Neuronal stem cell (in vitro differentiated cells): ENCODE data around the gene CYP1A1.
"Not testable (repeated sequence)": the region's sequence is repeated elsewhere in the genome, so short reads cannot be mapped to it uniquely, and the experiment has no call there.

ENCODE experiments used
- DNase-seq: peaks from one replicate; pipeline ENCODE4 v3.0.0-alpha.2; 2013; ENCODE audit warnings: low spot score
- H2AFZ ChIP-seq: one replicate; pipeline ENCODE4 v1.6.1; 2013; ENCODE audit warnings: mild to moderate bottlenecking, low read length, inconsistent platforms
- H2AK5ac ChIP-seq: 2 replicates; pipeline ENCODE4 v1.6.1; 2013; ENCODE audit warnings: low read depth, mild to moderate bottlenecking, inconsistent platforms, low read length, moderate library complexity, mixed read lengths
- H2BK120ac ChIP-seq: 2 replicates; pipeline ENCODE4 v1.6.1; 2013; ENCODE audit warnings: low read depth, mild to moderate bottlenecking, inconsistent platforms, low read length, moderate library complexity, mixed read lengths
- H2BK12ac ChIP-seq: one replicate; pipeline ENCODE4 v1.6.1; 2013; ENCODE audit warnings: low read length, inconsistent platforms
- H2BK15ac ChIP-seq: 2 replicates; pipeline ENCODE4 v1.6.1; 2013; ENCODE audit warnings: mild to moderate bottlenecking, low read length, inconsistent platforms, mixed read lengths
- H2BK5ac ChIP-seq: one replicate; pipeline ENCODE4 v1.6.1; 2013; ENCODE audit warnings: inconsistent platforms, mild to moderate bottlenecking, low read length, moderate library complexity
- H3K14ac ChIP-seq: one replicate; pipeline ENCODE4 v1.6.1; 2013; ENCODE audit warnings: low read length, inconsistent platforms
- H3K18ac ChIP-seq: 2 replicates; pipeline ENCODE4 v1.6.1; 2013; ENCODE audit warnings: low read length, inconsistent platforms
- H3K23ac ChIP-seq: 2 replicates; pipeline ENCODE4 v1.6.1; 2013; ENCODE audit warnings: low read depth, mild to moderate bottlenecking, mixed read lengths, low read length, inconsistent platforms; ENCODE audit not compliant: poor library complexity
- H3K27ac ChIP-seq: replicated peaks from 3 replicates; pipeline ENCODE4 v1.5.1; 2013; ENCODE audit warnings: low read length, inconsistent platforms
- H3K27me3 ChIP-seq, 3 experiments: 2 replicates each; pipeline ENCODE4 v1.6.1; 2013; ENCODE audit warnings: low read length in 3 of 3, mild to moderate bottlenecking in 2 of 3, inconsistent platforms in 1 of 3, low read depth in 1 of 3, mixed read lengths in 1 of 3, moderate library complexity in 1 of 3; ENCODE audit not compliant: control insufficient read depth in 3 of 3, insufficient read depth in 3 of 3
- H3K36me3 ChIP-seq, 2 donors: replicated peaks in 1 of 2; 2 replicates each; pipeline ENCODE4 v1.6.1; 2013; ENCODE audit warnings: low read length in 2 of 2; ENCODE audit not compliant: control insufficient read depth in 2 of 2, insufficient read depth in 2 of 2
- H3K4ac ChIP-seq: 2 replicates; pipeline ENCODE4 v1.6.1; 2013; ENCODE audit warnings: inconsistent platforms, mild to moderate bottlenecking, low read length, moderate library complexity
- H3K4me1 ChIP-seq, 2 donors: 1 replicate in 1 of 2; 2 replicates in 1 of 2; pipeline ENCODE4 v1.6.1; 2013; ENCODE audit warnings: low read length in 2 of 2, low read depth in 1 of 2; ENCODE audit not compliant: control insufficient read depth in 2 of 2, insufficient read depth in 1 of 2
- H3K4me2 ChIP-seq: one replicate; pipeline ENCODE4 v1.6.1; 2013; ENCODE audit warnings: mild to moderate bottlenecking, low read length, inconsistent platforms; ENCODE audit not compliant: insufficient read depth, poor library complexity, severe bottlenecking
- H3K4me3 ChIP-seq, 2 donors: 2 replicates each; pipeline ENCODE4 v1.5.1; 2013; ENCODE audit warnings: low read length in 2 of 2, mild to moderate bottlenecking in 2 of 2, inconsistent platforms in 1 of 2, moderate library complexity in 1 of 2
- H3K79me1 ChIP-seq: one replicate; pipeline ENCODE4 v1.6.1; 2013; ENCODE audit warnings: low read depth, mild to moderate bottlenecking, inconsistent platforms, low read length, moderate library complexity
- H3K9ac ChIP-seq: one replicate; pipeline ENCODE4 v1.6.1; 2013; ENCODE audit warnings: mild to moderate bottlenecking, low read depth, low read length, inconsistent platforms; ENCODE audit not compliant: poor library complexity
- H3K9me3 ChIP-seq, 2 donors: replicated peaks in 1 of 2; 2 replicates each; pipeline versions ENCODE3 to v1.6.1; 2013; ENCODE audit warnings: low read length in 2 of 2, mild to moderate bottlenecking in 2 of 2, inconsistent platforms in 1 of 2, low read depth in 1 of 2, mixed read lengths in 1 of 2, moderate library complexity in 1 of 2; ENCODE audit not compliant: control insufficient read depth in 2 of 2, insufficient read depth in 1 of 2
- H4K8ac ChIP-seq: one replicate; pipeline ENCODE4 v1.6.1; 2013; ENCODE audit warnings: low read depth, mild to moderate bottlenecking, inconsistent platforms, low read length, moderate library complexity
- H4K91ac ChIP-seq: one replicate; pipeline ENCODE4 v1.6.1; 2013; ENCODE audit warnings: low read length, low read depth, mild to moderate bottlenecking, inconsistent platforms; ENCODE audit not compliant: poor library complexity
- WGBS, 2 donors: extraction: QIAGEN DNeasy Blood & Tissue Kit; methylation state at CpG; one replicate each; pipeline ENCODE4 v1.1.7; 2013; ENCODE audit warnings: missing lambda C conversion rate in 2 of 2, mixed read lengths in 1 of 2; ENCODE audit not compliant: insufficient read length in 2 of 2, insufficient replicate concordance in 1 of 2; ENCODE audit errors: extremely low coverage in 2 of 2; 5-methylcytosine and 5-hydroxymethylcytosine counted together

CYP1A1 gene

GRCh38 chr15:74738239-74738638 lies 12.9 kb upstream of the CYP1A1 start:
- H2AK5ac ChIP-seq, H3K9me3 ChIP-seq, DNase-seq, H3K9ac ChIP-seq, H3K4me2 ChIP-seq, H3K4me3 ChIP-seq, H3K79me1 ChIP-seq, H2AFZ ChIP-seq, H3K27ac ChIP-seq, H2BK15ac ChIP-seq, H2BK5ac ChIP-seq, H3K23ac ChIP-seq, H3K18ac ChIP-seq, H3K14ac ChIP-seq, H2BK12ac ChIP-seq, H3K4me1 ChIP-seq, H3K36me3 ChIP-seq, H2BK120ac ChIP-seq, H4K91ac ChIP-seq, H4K8ac ChIP-seq, H3K4ac ChIP-seq: not testable (repeated sequence)
- H3K27me3 ChIP-seq = peaks cover 0 to 22% (median under 1%) of the 10 kb centered on the region in 3 experiments
- no CpG with 5 or more reads among the region's 5 CpGs for WGBS, 2 donors

- Histone ChIP-seq H3K4me3 (no peak overlapping the region), H3K36me3 (no peaks in the 10 kb centered on the region), H4K8ac (no peak overlapping the region), H2AK5ac (no peak overlapping the region), H2BK15ac (no peak overlapping the region), H3K27ac (no peak overlapping the region), H2BK12ac (no peak overlapping the region), H3K14ac (no peak overlapping the region), H3K79me1 (no peaks in the 10 kb centered on the region), H3K4me2 (no peak overlapping the region), H3K9me3 (no peaks in the 10 kb centered on the region), H3K18ac (no peak overlapping the region), H3K9ac (no peak overlapping the region), H3K4me1 (no peaks in the 10 kb centered on the region), H2AFZ (no peak overlapping the region), H2BK120ac (no peak overlapping the region), H3K27me3 (peaks cover 0 to 48% (median 3%) of the 10 kb centered on the region in 3 experiments), H3K4ac (no peak overlapping the region), H4K91ac (no peak overlapping the region), H3K23ac (no peak overlapping the region), H2BK5ac (no peak overlapping the region)
- whole genome bisulfite sequencing, 2 donors = no CpG with 5 or more reads among the region's 3 CpGs
- DNase-seq = no peak
Observed at GRCh38 chr15:74735305-74735704, 10.0 kb upstream of the CYP1A1 start.

- no peak overlapping the region for H4K91ac ChIP-seq
- no peaks in the 10 kb centered on the region for H3K4me1 ChIP-seq
- H3K27me3 ChIP-seq = peaks cover 0 to 52% (median 3%) of the 10 kb centered on the region in 3 experiments
Observed at GRCh38 chr15:74733269-74733668, 7.9 kb upstream of the CYP1A1 start.

GRCh38 chr15:74732846-74733245 lies 7.5 kb upstream of the CYP1A1 start:
- no peak overlapping the region for H3K9ac ChIP-seq
- WGBS, 2 donors = no CpG with 5 or more reads among the region's 5 CpGs
- no peak overlapping the region for H3K27ac ChIP-seq

More at GRCh38 chr15:74733269-74733668, 7.9 kb upstream of the CYP1A1 start:
- Histone ChIP-seq H3K36me3 (no peaks in the 10 kb centered on the region), H4K8ac (no peak overlapping the region), H3K9me3 (no peaks in the 10 kb centered on the region), H2AFZ (no peak overlapping the region), H2BK5ac (no peak overlapping the region), H3K9ac (no peak overlapping the region), H2BK15ac (no peak overlapping the region), H3K27ac (no peak overlapping the region), H3K4ac (no peak overlapping the region), H3K79me1 (no peaks in the 10 kb centered on the region), H3K4me3 (no peak overlapping the region), H3K14ac (no peak overlapping the region), H2BK120ac (no peak overlapping the region), H2BK12ac (no peak overlapping the region), H3K23ac (no peak overlapping the region), H3K4me2 (no peak overlapping the region), H2AK5ac (no peak overlapping the region), H3K18ac (no peak overlapping the region)
- DNase-seq = no peak
- WGBS, 2 donors = no CpG with 5 or more reads among the region's 3 CpGs

More at GRCh38 chr15:74732846-74733245, 7.5 kb upstream of the CYP1A1 start:
- no peak overlapping the region for H4K8ac ChIP-seq
- no peak overlapping the region for H2BK12ac ChIP-seq
- peaks cover 0 to 52% (median 3%) of the 10 kb centered on the region in 3 experiments for H3K27me3 ChIP-seq
- no peak overlapping the region for H3K23ac ChIP-seq
- no peak overlapping the region for H2AFZ ChIP-seq
- H3K4me2 ChIP-seq = no peak overlapping the region
- H3K14ac ChIP-seq = no peak overlapping the region
- peaks cover 1 to 2% of the 10 kb centered on the region in 2 donors for H3K9me3 ChIP-seq
- no peak for DNase-seq
- no peaks in the 10 kb centered on the region for H3K79me1 ChIP-seq
- no peak overlapping the region for H4K91ac ChIP-seq
- no peak overlapping the region for H3K18ac ChIP-seq
- no peak overlapping the region for H2BK15ac ChIP-seq
- H2BK5ac ChIP-seq = no peak overlapping the region
- H2BK120ac ChIP-seq = no peak overlapping the region
- no peaks in the 10 kb centered on the region for H3K4me1 ChIP-seq
- H3K4ac ChIP-seq = no peak overlapping the region
- H3K4me3 ChIP-seq = no peak overlapping the region
- no peak overlapping the region for H2AK5ac ChIP-seq
- H3K36me3 ChIP-seq = no peaks in the 10 kb centered on the region
